GM23248 (cell line): Measurements from ENCODE around the gene ALCAM. TPM values are rescaled to one million over a fixed set of nuclear protein-coding genes. Genes with fewer than 3 reads are reported as not detected.
"Not testable (repeated sequence)": the region's sequence is repeated elsewhere in the genome, so short reads cannot be mapped to it uniquely, and the experiment has no call there.

Source experiments
- DNase-seq: peaks from one replicate; pipeline ENCODE4 v3.0.0-alpha.2; 2015
- H2AFZ ChIP-seq: fragments of 200-600 bp; sonication (generic); 2 replicates; pipeline ENCODE4 v1.6.1; 2016; ENCODE audit warnings: antibody characterized with exemption
- H3F3A ChIP-seq: fragments of 200-600 bp; sonication (generic); 2 replicates; pipeline ENCODE4 v1.6.1; 2016; ENCODE audit warnings: mild to moderate bottlenecking, antibody characterized with exemption, mixed run types; ENCODE audit not compliant: insufficient read depth
- H3K27ac ChIP-seq: fragments of 200-600 bp; sonication (generic); 2 replicates; pipeline ENCODE4 v1.5.1; 2016; ENCODE audit warnings: mild to moderate bottlenecking
- H3K27me3 ChIP-seq: fragments of 200-600 bp; sonication (generic); replicated peaks from 2 replicates; pipeline ENCODE4 v1.6.1; 2016; ENCODE audit warnings: mild to moderate bottlenecking; ENCODE audit not compliant: insufficient read depth
- H3K36me3 ChIP-seq: fragments of 200-600 bp; sonication (generic); 2 replicates; pipeline ENCODE4 v1.6.1; 2016; ENCODE audit warnings: low read depth, mild to moderate bottlenecking
- H3K4me1 ChIP-seq: fragments of 200-600 bp; sonication (generic); 2 replicates; pipeline ENCODE4 v1.6.1; 2016; ENCODE audit warnings: mild to moderate bottlenecking; ENCODE audit not compliant: insufficient read depth
- H3K4me2 ChIP-seq: fragments of 200-600 bp; sonication (generic); one replicate; pipeline ENCODE4 v1.6.1; 2016; ENCODE audit warnings: mild to moderate bottlenecking; ENCODE audit not compliant: unreplicated experiment
- H3K4me3 ChIP-seq: fragments of 200-600 bp; sonication (generic); 2 replicates; pipeline ENCODE4 v1.5.1; 2016; ENCODE audit warnings: mild to moderate bottlenecking
- H3K79me2 ChIP-seq: fragments of 200-600 bp; sonication (generic); 2 replicates; pipeline ENCODE4 v1.6.1; 2016; ENCODE audit warnings: mild to moderate bottlenecking; ENCODE audit not compliant: insufficient read depth
- H3K9ac ChIP-seq: fragments of 200-600 bp; sonication (generic); 2 replicates; pipeline ENCODE4 v1.6.1; 2016; ENCODE audit warnings: mild to moderate bottlenecking
- H3K9me2 ChIP-seq: fragments of 200-600 bp; sonication (generic); 2 replicates; pipeline ENCODE4 v1.6.1; 2016; ENCODE audit warnings: mixed run types, mild to moderate bottlenecking, moderate library complexity; ENCODE audit not compliant: insufficient read depth
- H3K9me3 ChIP-seq: fragments of 200-600 bp; sonication (generic); one replicate; pipeline ENCODE4 v1.6.1; 2017; ENCODE audit warnings: low read depth
- H4K20me1 ChIP-seq: fragments of 200-600 bp; sonication (generic); 2 replicates; pipeline ENCODE4 v1.6.0; 2016; ENCODE audit not compliant: insufficient read depth
- EZH2 ChIP-seq: fragments of 200-600 bp; sonication (generic); IDR thresholded peaks from 2 replicates; pipeline ENCODE4 v1.6.1; 2018; ENCODE audit warnings: antibody characterized with exemption, mild to moderate bottlenecking; ENCODE audit not compliant: insufficient read depth, poor library complexity, severe bottlenecking
- EZH2phosphoT487 ChIP-seq: fragments of 200-600 bp; sonication (generic); IDR thresholded peaks from 2 replicates; pipeline ENCODE4 v1.6.1; 2018; ENCODE audit warnings: antibody characterized with exemption, moderate library complexity, mild to moderate bottlenecking, low read depth; ENCODE audit not compliant: insufficient read depth
- WGBS, 2 experiments: methylation state at CpG; one replicate each; pipeline ENCODE4 v1.1.6; 2015 to 2017; ENCODE audit warnings: low lambda C conversion rate in 2 of 2, low coverage in 1 of 2; ENCODE audit errors: missing lambda C conversion rate in 2 of 2; 5-methylcytosine and 5-hydroxymethylcytosine counted together
- in situ Hi-C: fragments of 300-500 bp; cut with MboI; formaldehyde crosslinking; loops from 2 replicates; pipeline ENCODE4 v1.15.0; 2020
- polyA plus RNA-seq: library from polyadenylated mRNA; unstranded; fragments of >200 nt; fragmentation: Nextera tagmentation; extraction: Ambion mirVana; gene quantifications from 2 replicates; pipeline ENCODE4 v1.2.1, GENCODE V29; 2016
- total RNA-seq: library from RNA; depleted of rRNA; stranded (reverse); fragments of >200 nt; shearing (Covaris generic); gene quantifications from 2 replicates; pipeline ENCODE4 v1.2.3, GENCODE V29; 2014

Gene ALCAM
- total and polyA plus RNA-seq, 2 experiments from 2014 or later: 88.7 to 208 TPM

DNA sequence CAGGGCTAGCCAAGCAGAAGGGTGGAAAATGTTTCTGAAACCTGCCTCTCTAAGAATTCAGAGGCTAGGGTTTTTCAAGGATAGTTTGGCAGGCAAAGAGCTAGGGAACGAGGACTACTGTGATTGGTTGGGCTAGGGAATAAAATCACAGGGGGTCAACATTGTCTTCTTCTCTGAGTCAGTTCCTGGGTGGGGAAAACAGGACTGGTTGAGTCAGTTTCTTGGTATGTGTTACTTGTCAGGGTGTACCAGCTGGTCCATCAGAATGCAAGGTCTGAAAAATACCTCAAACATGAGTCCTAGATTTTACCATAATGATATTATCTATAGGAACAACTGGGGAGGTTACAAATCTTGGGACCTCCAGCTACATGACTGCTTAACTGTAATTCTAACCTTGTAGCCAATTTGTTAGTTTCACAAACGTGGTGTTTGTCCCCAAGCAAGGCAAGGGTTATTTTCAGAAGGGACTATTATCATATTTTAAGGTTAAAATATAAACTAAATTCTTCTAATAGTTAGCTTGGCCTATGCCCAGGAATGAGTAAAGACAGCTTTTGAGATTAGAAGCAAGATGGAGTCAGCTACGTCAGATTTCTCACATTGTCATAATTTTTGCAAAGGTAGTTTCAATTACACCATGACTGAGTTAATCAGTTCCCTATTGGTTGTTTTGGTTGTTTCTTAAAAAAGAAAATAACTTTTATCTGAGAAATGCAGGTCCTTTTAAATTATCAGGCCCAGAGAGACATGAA, 231.5 kb downstream of the ALCAM start:
- no peak overlapping the region for H3K4me3 ChIP-seq
- H2AFZ ChIP-seq: peak overlapping the region; percentile 15
- H3K36me3 ChIP-seq: no peaks in the 10 kb centered on the region
- H3K9me3 ChIP-seq: no peaks in the 10 kb centered on the region
- no peak overlapping the region for H3K9ac ChIP-seq
- TF ChIP-seq EZH2phosphoT487: no peak
- no peak for TF ChIP-seq EZH2
- peak overlapping the region; percentile 38 for H3K4me2 ChIP-seq
- in situ Hi-C loops: no loop called here
- no peaks in the 10 kb centered on the region for H3K27me3 ChIP-seq
- H3K4me1 ChIP-seq: peaks cover 38% of the 10 kb centered on the region
- peak; percentile 90 for DNase-seq
- H4K20me1 ChIP-seq: no peaks in the 10 kb centered on the region
- no peaks in the 10 kb centered on the region for H3K9me2 ChIP-seq
- 21 to 25% methylated on average over 3 of the region's 3 CpGs for WGBS, 2 experiments
- H3F3A ChIP-seq: peaks cover 23% of the 10 kb centered on the region
- no peaks in the 10 kb centered on the region for H3K79me2 ChIP-seq
- peak overlapping the region; percentile 69 for H3K27ac ChIP-seq

DNA sequence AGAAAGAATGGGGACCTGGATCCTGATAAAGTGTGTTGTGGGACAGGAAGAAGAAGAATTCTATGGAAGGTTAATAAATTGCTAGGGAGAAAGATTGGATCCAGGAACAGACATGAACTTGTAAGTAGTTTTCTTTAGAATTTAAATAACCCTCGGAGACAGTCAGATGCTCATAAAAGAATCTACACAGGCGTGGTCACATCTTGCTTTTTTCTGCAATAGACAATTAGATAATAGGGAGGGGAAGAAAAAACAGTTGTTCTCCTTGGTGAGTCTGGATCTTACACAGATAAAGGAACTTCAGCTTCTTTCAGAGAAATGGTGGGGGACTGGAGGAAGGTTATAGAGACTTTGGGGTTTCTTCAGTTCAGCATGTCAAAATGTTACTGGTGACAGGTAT, 232.6 kb downstream of the ALCAM start:
- in situ Hi-C loops: no loop called here
- Histone ChIP-seq H3K27me3 (no peaks in the 10 kb centered on the region), H3K9me3 (no peaks in the 10 kb centered on the region), H3F3A (peaks cover 18% of the 10 kb centered on the region), H3K4me1 (peaks cover 29% of the 10 kb centered on the region), H3K27ac (no peak overlapping the region; the same call in 1 of the 2 replicates), H3K4me3 (no peak overlapping the region), H3K36me3 (no peaks in the 10 kb centered on the region), H3K79me2 (no peaks in the 10 kb centered on the region), H4K20me1 (no peaks in the 10 kb centered on the region), H2AFZ (peak overlapping the region; percentile 15), H3K9ac (no peak overlapping the region), H3K9me2 (no peaks in the 10 kb centered on the region), H3K4me2 (no peak overlapping the region)
- DNase-seq: no peak
- WGBS, 2 experiments: 84 to 86% methylated on average over 2 of the region's 2 CpGs
- TF ChIP-seq EZH2phosphoT487: no peak
- no peak for TF ChIP-seq EZH2

DNA sequence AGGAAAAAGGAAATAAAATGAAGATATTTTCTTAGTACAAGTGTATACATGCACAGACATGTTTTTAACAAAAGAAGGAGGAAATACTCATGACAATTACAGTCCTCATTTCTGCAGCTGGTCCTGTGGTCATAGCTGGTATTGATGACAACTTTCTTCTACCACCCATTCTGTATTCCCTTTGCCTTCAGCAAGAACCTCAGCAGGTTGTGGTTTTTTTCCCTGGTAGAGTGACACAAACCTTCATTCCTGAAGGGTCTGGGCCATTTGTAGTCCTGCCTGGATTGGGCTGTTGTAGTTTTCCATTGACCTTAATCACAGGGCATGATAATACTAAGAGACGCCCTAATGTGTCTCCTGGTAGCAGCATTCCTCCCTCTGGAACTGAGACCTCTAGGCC, 235.0 kb downstream of the ALCAM start:
- H3K27ac ChIP-seq, H3K9me2 ChIP-seq, H3K4me3 ChIP-seq, H2AFZ ChIP-seq, H4K20me1 ChIP-seq, H3K36me3 ChIP-seq, H3K9ac ChIP-seq, H3K79me2 ChIP-seq, in situ Hi-C loops, H3K9me3 ChIP-seq, H3K27me3 ChIP-seq, H3K4me2 ChIP-seq, DNase-seq: not testable (repeated sequence)
- Histone ChIP-seq H3F3A (peaks cover 18% of the 10 kb centered on the region), H3K4me1 (peaks cover 32% of the 10 kb centered on the region)
- WGBS, 2 experiments: 88 to 100% methylated on average over 1 of the region's 1 CpG

DNA sequence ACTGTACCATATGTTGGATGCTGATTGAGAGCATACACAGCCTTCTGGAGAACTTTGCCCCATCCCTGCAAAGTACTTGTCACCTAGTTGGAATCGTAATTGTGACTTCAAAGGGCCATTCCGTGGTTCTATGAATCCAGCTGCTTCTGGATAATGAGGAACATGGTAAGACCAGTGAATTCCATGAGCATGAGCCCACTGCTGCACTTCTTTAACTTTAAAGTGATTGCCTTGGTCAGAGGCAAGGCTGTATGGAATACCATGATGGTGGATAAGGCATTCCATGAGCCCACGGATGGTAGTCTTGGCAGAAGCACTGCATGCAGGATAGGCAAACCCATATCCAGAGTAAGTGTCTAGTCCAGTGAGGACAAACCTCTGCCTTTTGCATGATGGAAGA, 235.6 kb downstream of the ALCAM start:
- Histone ChIP-seq H3K4me1 (peaks cover 32% of the 10 kb centered on the region), H3F3A (peaks cover 18% of the 10 kb centered on the region)
- H3K79me2 ChIP-seq, in situ Hi-C loops, H3K27ac ChIP-seq, H3K9me3 ChIP-seq, DNase-seq, H4K20me1 ChIP-seq, H2AFZ ChIP-seq, H3K9me2 ChIP-seq, H3K36me3 ChIP-seq, H3K27me3 ChIP-seq, H3K4me2 ChIP-seq, H3K9ac ChIP-seq, H3K4me3 ChIP-seq: not testable (repeated sequence)
- WGBS, 2 experiments: 69 to 71% methylated on average over 3 of the region's 3 CpGs

DNA sequence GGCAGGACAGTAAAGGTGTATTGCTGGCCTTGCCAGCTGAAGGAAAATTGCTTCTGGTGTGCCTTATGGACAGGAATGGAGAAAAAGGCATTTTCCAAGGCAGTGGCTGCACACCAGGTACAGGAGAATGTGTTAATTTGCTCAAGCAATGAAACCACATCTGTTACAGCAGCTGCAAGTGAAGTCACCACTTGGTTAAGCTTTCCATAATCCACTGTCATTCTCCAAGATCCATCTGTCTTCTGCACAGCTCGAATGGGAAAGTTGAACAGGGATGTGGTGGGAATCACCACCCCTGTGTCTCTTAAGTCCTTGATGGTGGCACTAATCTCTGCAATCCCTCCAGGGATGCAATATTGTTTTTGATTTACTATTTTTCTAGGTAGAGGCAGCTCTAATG, 236.8 kb downstream of the ALCAM start:
- 29 to 39% methylated on average over 1 of the region's 1 CpG for WGBS, 2 experiments
- H4K20me1 ChIP-seq, H3K36me3 ChIP-seq, H3K9ac ChIP-seq, H3K9me3 ChIP-seq, H3K27ac ChIP-seq, H2AFZ ChIP-seq, H3K4me3 ChIP-seq, DNase-seq, H3F3A ChIP-seq, H3K27me3 ChIP-seq, in situ Hi-C loops, H3K79me2 ChIP-seq, H3K4me2 ChIP-seq, H3K9me2 ChIP-seq: not testable (repeated sequence)
- peaks cover 20% of the 10 kb centered on the region for H3K4me1 ChIP-seq
